ENCODE results near the gene SLC24A3. TPM values are rescaled to one million over a fixed set of nuclear protein-coding genes. Genes with fewer than 3 reads are reported as not detected.

The SLC24A3 gene
- total RNA-seq, 3 donors from 2014 or later = 4.9 to 12.3 (median 5.9) TPM

DNA sequence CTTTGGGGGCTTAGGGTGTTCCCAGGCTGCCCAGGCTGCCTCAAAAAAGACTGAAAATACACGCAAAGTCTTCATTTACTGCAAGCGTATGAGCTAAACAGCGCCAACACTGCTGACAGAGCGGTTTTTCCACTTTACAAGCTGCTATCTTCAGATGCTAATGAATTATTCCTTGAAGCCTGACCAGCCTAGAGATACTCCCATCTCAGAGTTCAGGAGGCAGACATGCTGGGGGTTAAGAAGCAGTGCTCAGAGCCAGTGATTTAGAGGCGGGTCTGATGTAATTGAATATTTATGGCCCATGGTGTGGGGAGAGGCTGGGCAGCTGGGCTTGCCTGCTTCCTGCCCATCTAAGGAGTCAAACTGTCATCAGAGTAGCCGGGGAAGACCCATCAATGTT lies 241.4 kb downstream of the SLC24A3 start:
- Histone ChIP-seq H3K4me3 (no peak overlapping the region), H3K27me3 (no peaks in the 10 kb centered on the region), H3K9me3 (no peaks in the 10 kb centered on the region), H3K4me1 (no peaks in the 10 kb centered on the region), H3K27ac (no peak overlapping the region), H3K36me3 (no peaks in the 10 kb centered on the region)
- TF ChIP-seq POLR2A (IDR thresholded peaks at IDR 0.05) = no peak
- TF ChIP-seq, protein P1, sequence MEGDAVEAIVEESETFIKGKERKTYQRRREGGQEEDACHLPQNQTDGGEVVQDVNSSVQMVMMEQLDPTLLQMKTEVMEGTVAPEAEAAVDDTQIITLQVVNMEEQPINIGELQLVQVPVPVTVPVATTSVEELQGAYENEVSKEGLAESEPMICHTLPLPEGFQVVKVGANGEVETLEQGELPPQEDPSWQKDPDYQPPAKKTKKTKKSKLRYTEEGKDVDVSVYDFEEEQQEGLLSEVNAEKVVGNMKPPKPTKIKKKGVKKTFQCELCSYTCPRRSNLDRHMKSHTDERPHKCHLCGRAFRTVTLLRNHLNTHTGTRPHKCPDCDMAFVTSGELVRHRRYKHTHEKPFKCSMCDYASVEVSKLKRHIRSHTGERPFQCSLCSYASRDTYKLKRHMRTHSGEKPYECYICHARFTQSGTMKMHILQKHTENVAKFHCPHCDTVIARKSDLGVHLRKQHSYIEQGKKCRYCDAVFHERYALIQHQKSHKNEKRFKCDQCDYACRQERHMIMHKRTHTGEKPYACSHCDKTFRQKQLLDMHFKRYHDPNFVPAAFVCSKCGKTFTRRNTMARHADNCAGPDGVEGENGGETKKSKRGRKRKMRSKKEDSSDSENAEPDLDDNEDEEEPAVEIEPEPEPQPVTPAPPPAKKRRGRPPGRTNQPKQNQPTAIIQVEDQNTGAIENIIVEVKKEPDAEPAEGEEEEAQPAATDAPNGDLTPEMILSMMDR (IDR thresholded peaks at IDR 0.05) = no peak
- TF ChIP-seq POLR2AphosphoS5 (IDR thresholded peaks at IDR 0.05) = no peak
- no peak for DNase-seq (ENCODE audit: low spot score in 2 of 2)
- intact Hi-C loops (cut with DNase I; ENCODE audit: low total_unique reads) = no loop called here

DNA sequence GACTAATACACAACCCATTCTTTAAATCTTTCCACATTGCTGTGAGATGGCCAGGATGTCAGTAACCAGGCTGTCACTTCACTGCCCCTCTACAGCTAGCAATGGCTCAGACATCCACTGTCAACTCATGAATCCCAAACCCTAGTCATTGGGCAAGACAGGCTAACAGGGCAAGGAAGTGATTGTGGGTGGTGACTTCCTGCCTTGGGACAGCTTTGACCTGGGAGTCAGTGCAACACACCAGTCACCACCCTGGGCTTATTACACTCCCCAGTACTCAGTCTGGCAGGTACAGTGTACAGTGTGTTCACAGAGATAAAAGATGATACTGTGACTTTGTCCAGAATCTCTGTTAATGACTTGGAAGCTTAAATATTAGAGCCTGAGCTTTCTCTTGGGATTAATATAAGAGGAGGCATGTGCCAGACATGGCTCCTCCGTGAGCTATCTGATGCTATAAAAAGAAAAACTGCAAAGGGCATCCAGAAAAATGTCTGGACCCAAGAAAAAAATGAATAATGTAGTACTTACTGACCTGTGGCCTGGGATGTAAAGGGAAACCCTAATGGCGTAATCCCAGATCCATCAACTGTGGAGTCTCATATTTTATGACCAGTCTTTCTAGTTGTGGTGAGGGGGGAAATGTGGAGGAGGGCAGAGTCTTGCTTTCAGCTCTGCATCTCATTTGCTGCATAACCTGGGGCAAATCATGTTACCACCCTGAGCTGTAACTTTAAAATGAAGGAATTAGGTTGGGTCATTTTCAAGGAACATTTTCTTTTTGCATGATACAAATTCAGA lies 244.4 kb downstream of the SLC24A3 start:
- no peak for DNase-seq (ENCODE audit: low spot score in 2 of 2)
- no peak for TF ChIP-seq POLR2AphosphoS5 (IDR thresholded peaks at IDR 0.05)
- TF ChIP-seq, protein P1 (IDR thresholded peaks at IDR 0.05) = no peak
- no peak for TF ChIP-seq POLR2A (IDR thresholded peaks at IDR 0.05)
- Histone ChIP-seq H3K9me3 (no peaks in the 10 kb centered on the region), H3K4me1 (no peaks in the 10 kb centered on the region), H3K27me3 (no peaks in the 10 kb centered on the region), H3K36me3 (no peaks in the 10 kb centered on the region), H3K27ac (no peak overlapping the region), H3K4me3 (no peak overlapping the region)
- intact Hi-C loops (cut with DNase I; ENCODE audit: low total_unique reads) = loop anchor here (2.0 kb wide), 1 partner anchor 36 kb away; no protein-coding TSS in a partner anchor

DNA sequence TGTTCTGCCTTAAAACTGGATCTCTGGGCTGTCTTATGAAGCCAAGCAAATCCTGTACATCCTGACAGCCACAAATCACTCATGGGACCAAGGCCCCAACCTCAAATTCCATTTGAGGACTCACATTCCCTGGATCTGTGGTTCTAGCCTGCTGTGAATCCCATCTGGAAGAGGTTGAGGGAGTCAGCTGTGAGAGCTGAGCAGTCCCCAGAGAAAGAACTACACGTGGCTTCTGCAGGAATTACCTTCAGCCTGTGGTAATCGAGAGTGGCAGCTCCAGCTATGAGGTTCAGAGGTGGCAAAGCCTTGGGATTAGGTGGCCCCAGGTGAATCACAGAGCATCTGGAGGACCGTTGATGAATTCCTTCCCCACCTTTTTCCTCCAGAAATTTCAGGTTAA lies 245.2 kb downstream of the SLC24A3 start:
- no peak for DNase-seq (ENCODE audit: low spot score in 2 of 2)
- H3K27ac ChIP-seq = no peak overlapping the region
- no peaks in the 10 kb centered on the region for H3K36me3 ChIP-seq
- TF ChIP-seq, protein P1 (IDR thresholded peaks at IDR 0.05) = no peak
- TF ChIP-seq POLR2AphosphoS5 (IDR thresholded peaks at IDR 0.05) = no peak
- no peak for TF ChIP-seq POLR2A (IDR thresholded peaks at IDR 0.05)
- H3K9me3 ChIP-seq = no peaks in the 10 kb centered on the region
- H3K27me3 ChIP-seq = no peaks in the 10 kb centered on the region
- no peak overlapping the region for H3K4me3 ChIP-seq
- no peaks in the 10 kb centered on the region for H3K4me1 ChIP-seq
- intact Hi-C loops (cut with DNase I; ENCODE audit: low total_unique reads) = loop anchor here (2.0 kb wide), 1 partner anchor 35 kb away; no protein-coding TSS in a partner anchor

DNA sequence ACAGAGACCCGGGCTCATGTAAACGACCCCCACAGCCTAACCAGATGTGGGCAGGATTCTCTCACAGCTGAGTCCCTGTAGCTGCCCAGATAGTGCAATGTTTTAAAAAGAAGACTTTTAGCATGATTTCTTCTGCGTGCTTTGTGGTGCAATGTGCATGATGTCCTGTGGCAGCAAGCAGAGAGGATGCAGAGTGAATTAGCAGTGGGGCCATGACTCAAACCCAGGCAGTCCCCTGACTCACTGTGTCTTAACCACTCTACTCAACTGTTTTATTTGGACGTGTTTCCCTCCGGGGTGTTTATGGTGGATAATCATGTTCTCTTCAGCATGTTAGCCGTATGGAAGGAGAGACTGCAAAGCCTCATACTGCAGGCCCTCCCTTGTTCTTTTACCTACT lies 247.9 kb downstream of the SLC24A3 start:
- no peak overlapping the region for H3K4me3 ChIP-seq
- no peak for TF ChIP-seq POLR2AphosphoS5 (IDR thresholded peaks at IDR 0.05)
- no peak for TF ChIP-seq POLR2A (IDR thresholded peaks at IDR 0.05)
- TF ChIP-seq, protein P1 (IDR thresholded peaks at IDR 0.05) = no peak
- no peaks in the 10 kb centered on the region for H3K4me1 ChIP-seq
- H3K36me3 ChIP-seq = no peaks in the 10 kb centered on the region
- H3K9me3 ChIP-seq = no peaks in the 10 kb centered on the region
- intact Hi-C loops (cut with DNase I; ENCODE audit: low total_unique reads) = no loop called here
- no peak overlapping the region for H3K27ac ChIP-seq
- DNase-seq (ENCODE audit: low spot score in 2 of 2) = no peak
- no peaks in the 10 kb centered on the region for H3K27me3 ChIP-seq

DNA sequence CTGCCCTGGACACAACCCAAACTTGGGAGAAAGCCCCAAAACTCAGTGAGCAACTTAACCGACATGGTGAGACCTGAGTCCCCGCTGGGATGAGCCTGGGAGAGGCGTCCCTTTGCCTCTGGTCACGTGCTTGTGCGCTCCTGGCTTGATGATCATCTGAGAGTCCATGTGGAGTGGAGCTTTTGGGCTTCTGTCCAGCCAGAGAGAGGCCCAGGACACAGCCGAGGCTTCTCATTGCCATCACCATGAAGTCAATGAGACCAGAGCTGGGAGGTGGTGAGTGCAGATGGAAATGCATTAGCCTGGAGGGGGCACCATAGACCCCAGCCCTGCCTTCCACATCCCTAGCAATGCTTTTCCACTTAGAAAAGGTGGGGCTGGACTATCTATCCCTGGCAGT lies 250.0 kb downstream of the SLC24A3 start:
- DNase-seq (ENCODE audit: low spot score in 2 of 2) = no peak
- H3K9me3 ChIP-seq = no peaks in the 10 kb centered on the region
- H3K4me1 ChIP-seq = no peaks in the 10 kb centered on the region
- no peak overlapping the region for H3K27ac ChIP-seq
- H3K4me3 ChIP-seq = no peak overlapping the region
- intact Hi-C loops (cut with DNase I; ENCODE audit: low total_unique reads) = no loop called here
- no peaks in the 10 kb centered on the region for H3K36me3 ChIP-seq
- H3K27me3 ChIP-seq = no peaks in the 10 kb centered on the region
- TF ChIP-seq POLR2A (IDR thresholded peaks at IDR 0.05) (no peak), POLR2AphosphoS5 (IDR thresholded peaks at IDR 0.05) (no peak)
- TF ChIP-seq, protein P1 (IDR thresholded peaks at IDR 0.05) = no peak

All from breast epithelium (tissue), 4 donors.